Left renal pelvis (tissue), 4 donors: ENCODE data around the gene RTN4RL1. TPM values are rescaled to one million over a fixed set of nuclear protein-coding genes. Genes with fewer than 3 reads are reported as not detected.

Source experiments
- DNase-seq, 4 donors: peaks; one replicate each; pipeline ENCODE4 v3.0.0-alpha.2; 2013; ENCODE audit warnings: low read depth in 4 of 4, low spot score in 3 of 4
- polyA plus RNA-seq, 4 donors: library from polyadenylated mRNA; unstranded; fragments of 120-200 nt; gene quantifications; one replicate each; pipeline ENCODE4 v1.2.1, GENCODE V29; 2013; ENCODE audit not compliant: insufficient read length in 4 of 4

RTN4RL1 gene, protein sequence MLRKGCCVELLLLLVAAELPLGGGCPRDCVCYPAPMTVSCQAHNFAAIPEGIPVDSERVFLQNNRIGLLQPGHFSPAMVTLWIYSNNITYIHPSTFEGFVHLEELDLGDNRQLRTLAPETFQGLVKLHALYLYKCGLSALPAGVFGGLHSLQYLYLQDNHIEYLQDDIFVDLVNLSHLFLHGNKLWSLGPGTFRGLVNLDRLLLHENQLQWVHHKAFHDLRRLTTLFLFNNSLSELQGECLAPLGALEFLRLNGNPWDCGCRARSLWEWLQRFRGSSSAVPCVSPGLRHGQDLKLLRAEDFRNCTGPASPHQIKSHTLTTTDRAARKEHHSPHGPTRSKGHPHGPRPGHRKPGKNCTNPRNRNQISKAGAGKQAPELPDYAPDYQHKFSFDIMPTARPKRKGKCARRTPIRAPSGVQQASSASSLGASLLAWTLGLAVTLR
- 1 to 10 TPM; 1.4 to 2.5 (median 1.7) TPM for polyA plus RNA-seq

GRCh38 chr17:2025220-2025621 lies at the start of gene RTN4RL1:
TSS of gene RTN4RL1 (minus strand) at chr17:2025334. CDS start at chr17:2024865, 469 bp downstream.
- no peak for DNase-seq

GRCh38 chr17:2074919-2075318 lies 49.8 kb upstream of the RTN4RL1 start:
- no peak for DNase-seq

DNA sequence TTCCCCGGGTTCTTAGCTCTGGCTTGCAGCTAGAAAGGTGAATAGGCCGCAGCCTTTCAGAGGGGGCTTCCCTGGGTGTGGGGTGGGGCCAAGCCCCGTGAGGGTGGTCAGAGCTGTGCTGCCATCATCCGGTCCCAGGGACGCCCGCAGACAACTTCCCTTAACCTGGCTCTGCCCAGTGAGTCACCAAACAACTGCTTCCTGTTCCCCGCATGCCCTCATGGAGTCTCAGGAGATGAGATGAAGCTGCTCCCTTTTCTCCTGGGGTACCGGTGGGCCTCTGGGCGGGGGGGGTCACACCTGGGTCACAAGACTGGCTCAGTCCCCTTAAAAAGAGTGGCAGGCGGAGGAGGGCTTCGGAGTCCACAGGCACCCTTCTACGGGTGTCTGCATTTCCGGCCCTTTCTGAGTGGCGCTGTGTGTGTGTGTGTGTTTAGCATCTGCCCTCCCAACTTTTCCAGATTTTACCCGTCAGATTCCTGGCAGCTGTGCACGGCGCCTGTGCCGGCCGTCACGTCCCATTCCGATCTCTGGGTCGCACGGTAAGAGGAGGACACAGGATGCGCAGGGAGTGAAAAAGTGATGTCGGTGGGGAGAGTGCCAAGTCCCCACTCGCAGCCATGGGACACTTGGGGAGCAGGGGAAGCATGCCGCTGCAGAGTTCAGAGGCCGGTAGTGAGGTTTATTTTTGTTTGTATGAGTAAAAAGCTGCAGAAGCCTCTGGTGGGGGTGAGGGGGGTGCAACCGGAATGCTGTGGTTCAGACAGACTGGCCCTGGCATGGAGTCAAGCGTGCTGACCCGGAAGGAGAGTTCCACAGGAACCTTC lies 46.5 kb upstream of the RTN4RL1 start:
- no peak for DNase-seq

GRCh38 chr17:2071024-2071385 lies 45.9 kb upstream of the RTN4RL1 start:
- no peak for DNase-seq

- no peak for DNase-seq
These were observed 45.3 kb upstream of the RTN4RL1 start for GRCh38 chr17:2070241-2071023.

DNA sequence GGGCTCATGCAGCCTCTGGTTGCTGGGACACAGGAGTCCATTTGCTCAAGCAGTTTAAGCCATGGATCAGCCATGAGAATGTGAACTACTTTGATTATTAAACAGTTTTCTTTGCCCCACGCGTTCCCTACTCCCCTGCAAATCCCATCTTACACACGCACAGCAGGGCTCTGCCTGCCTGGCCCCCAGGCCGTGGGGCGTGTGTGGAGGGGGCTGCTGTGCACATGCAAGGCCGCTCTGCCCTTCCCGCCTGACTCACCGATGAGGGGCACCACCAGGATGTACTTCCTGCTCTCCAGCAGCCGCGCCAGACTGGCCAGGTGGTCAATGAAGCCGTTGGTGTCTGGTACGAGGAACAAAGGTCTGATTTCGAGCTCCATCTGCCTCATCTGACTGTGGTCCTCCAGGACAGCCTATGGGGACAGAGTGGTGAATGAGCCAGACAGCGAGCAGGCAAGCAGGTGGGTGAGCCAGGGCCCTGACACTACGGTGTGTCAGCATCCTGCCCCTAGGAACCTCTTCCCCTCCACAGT lies 43.5 kb upstream of the RTN4RL1 start:
- no peak for DNase-seq

GRCh38 chr17:2068031-2068518 lies 42.9 kb upstream of the RTN4RL1 start:
- DNase-seq: no peak

- no peak for DNase-seq
These were observed 42.5 kb upstream of the RTN4RL1 start for GRCh38 chr17:2067608-2068024.

DNA sequence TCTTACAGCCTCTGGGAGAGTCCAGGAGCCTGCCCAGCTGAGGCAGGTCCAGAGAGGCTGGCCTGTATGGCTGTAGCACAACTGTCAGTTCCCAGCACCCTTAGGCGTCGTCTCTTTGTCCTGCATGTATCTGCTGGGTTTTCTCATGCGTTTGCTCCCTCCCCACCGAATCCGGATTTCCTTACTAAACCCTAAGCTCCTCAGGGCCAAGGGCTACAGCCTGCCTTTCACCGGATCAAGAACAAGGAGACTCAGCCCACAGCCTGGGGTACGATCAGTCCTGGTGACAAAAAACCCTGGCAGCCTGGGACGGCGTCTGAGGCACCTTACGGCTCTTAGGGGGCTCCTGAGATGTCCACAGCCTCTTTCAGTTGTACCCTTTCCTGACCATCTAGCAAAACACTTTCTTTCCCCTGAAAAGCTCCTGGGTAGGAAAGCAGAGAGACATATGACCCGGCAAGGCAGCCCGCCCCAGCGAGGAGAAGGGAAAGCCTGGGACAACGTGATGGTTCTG lies 42.0 kb upstream of the RTN4RL1 start:
- no peak for DNase-seq

DNA sequence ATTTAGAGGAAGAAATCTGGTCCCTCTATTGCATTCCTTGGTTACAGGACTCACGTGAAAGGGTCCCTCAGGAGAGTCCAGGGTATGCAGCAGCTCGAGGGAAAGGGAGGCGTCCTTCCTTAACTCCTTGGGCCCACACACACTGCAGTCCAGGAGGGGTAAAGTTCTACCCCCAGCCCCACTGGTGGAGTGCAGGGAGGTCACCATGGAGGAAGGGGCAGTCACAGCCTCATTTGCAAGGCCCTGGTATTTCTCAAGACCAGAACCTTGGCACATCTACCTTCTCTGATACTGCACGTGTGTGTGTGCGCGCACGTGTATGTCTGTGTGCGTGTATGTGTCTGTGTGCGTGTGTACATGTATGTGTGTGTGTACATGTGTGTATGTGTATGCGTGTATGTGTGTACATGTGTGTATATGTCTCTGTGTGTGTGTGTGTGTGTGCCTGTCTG lies 40.8 kb upstream of the RTN4RL1 start:
- DNase-seq: no peak

DNA sequence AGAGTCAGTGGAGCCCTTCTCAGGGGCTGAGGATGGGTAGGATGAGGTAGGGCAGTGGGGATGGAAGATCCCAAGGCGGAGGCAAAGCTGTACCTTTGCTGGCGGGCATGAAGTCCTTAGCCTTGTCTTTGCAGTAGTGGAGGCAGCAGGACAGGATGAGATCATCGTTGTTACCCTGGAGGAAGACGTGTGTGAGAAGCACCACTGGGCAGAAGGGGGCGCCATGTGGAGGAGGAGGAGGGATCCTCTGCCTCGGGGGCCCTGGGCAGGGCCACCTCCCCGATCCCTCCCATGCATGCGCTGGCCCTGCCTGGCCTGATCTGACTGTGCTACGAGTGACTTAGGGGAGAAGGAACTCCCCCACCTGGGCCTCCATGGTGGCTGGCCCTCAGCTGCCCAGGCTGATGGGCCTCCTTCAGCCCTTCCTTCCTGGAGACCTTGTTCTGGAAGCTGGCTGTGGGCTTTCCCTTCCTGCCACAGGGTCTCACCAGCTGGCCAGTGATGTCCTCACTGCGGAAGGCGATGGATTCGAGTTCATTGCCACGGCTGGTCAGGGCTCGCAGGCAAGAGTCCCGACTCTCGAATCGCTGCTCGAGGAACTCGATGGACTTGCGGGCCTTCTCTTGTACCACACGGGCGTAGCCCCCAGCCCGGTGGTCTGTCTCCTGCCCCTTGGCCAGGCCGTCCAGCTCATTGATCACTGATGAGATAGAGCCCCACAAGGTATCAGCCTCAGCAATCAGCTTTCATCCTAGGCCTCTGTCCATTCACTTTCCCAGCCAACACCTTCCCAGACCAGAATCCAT lies 40.0 kb upstream of the RTN4RL1 start:
- no peak for DNase-seq

GRCh38 chr17:2064520-2064971 lies 39.4 kb upstream of the RTN4RL1 start:
- no peak for DNase-seq

- DNase-seq: no peak
These were observed 39.0 kb upstream of the RTN4RL1 start for GRCh38 chr17:2064147-2064489.

- DNase-seq: no peak
These were observed 38.4 kb upstream of the RTN4RL1 start for GRCh38 chr17:2063261-2064146.

GRCh38 chr17:2062571-2063183 lies 37.5 kb upstream of the RTN4RL1 start:
- no peak for DNase-seq

DNA sequence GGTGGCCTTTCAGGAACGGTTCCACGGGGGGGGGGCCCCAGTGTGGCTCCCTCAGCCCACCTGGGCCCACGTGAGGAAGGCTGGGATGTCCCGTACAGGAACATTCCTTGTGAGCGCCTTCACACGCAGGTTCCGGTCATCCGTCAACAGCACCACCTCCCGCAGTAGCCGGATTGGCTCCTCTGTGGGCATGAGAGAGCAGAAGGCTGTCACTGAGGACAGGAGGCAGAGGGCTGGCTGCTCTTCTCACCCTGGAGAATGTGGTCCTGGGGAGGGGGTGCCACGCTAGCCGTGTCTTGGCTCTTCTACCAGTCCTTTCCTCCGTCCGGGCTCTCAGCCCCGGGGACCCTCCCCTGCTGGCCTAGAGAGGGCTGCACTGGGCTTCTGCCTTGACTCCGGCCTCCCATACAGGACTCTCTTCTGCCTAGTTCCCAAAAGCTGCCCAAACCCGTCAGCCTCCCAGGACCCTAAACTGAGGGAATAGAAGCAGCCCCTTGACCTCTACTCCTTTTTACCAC lies 36.4 kb upstream of the RTN4RL1 start:
- DNase-seq: no peak

GRCh38 chr17:2060681-2061440 lies 35.7 kb upstream of the RTN4RL1 start:
- DNase-seq: no peak
